Osteoblast (primary cell): ENCODE results near the gene LAMA5. TPM values are rescaled to one million over a fixed set of nuclear protein-coding genes. Genes with fewer than 3 reads are reported as not detected.

Experiments
- DNase-seq: peaks from one replicate; pipeline ENCODE4 v3.0.0; 2011; ENCODE audit warnings: low spot score, mixed read lengths; ENCODE audit not compliant: insufficient read length; ENCODE audit errors: missing footprints
- H2AFZ ChIP-seq: 2 replicates; pipeline ENCODE4 v1.6.0; 2011; ENCODE audit warnings: mild to moderate bottlenecking, low read length
- H3K27ac ChIP-seq: 2 replicates; pipeline ENCODE4 v1.5.1; 2011; ENCODE audit warnings: mild to moderate bottlenecking, low read depth, low read length, moderate library complexity
- H3K27me3 ChIP-seq: 2 replicates; pipeline ENCODE4 v1.6.0; 2012; ENCODE audit warnings: mild to moderate bottlenecking, control low read depth, inconsistent platforms, low read length, moderate library complexity; ENCODE audit not compliant: insufficient read depth
- H3K36me3 ChIP-seq: 2 replicates; pipeline ENCODE4 v1.5.1; 2011; ENCODE audit warnings: mild to moderate bottlenecking, low read length, control low read depth, moderate library complexity; ENCODE audit not compliant: insufficient read depth
- H3K4me1 ChIP-seq: 2 replicates; pipeline ENCODE4 v1.5.1; 2011; ENCODE audit warnings: mild to moderate bottlenecking, low read length, control low read depth, moderate library complexity; ENCODE audit not compliant: insufficient read depth
- H3K4me2 ChIP-seq: 2 replicates; pipeline ENCODE4 v1.6.0; 2011; ENCODE audit warnings: mild to moderate bottlenecking, low read length; ENCODE audit not compliant: insufficient read depth
- H3K4me3 ChIP-seq: fragments of 200-600 bp; sonication (generic); 3 replicates; pipeline ENCODE4 v1.5.1; 2012; ENCODE audit warnings: mild to moderate bottlenecking, low read length, inconsistent platforms; ENCODE audit not compliant: insufficient read depth
- H3K79me2 ChIP-seq: 2 replicates; pipeline ENCODE4 v1.6.0; 2012; ENCODE audit warnings: mild to moderate bottlenecking, low read length, control low read depth, inconsistent platforms; ENCODE audit not compliant: insufficient read depth
- H3K9me3 ChIP-seq: 2 replicates; pipeline ENCODE4 v1.5.1; 2011; ENCODE audit warnings: low read depth, low read length, control low read depth
- H4K20me1 ChIP-seq: 2 replicates; pipeline ENCODE4 v1.6.0; 2012; ENCODE audit warnings: mild to moderate bottlenecking, low read length, control low read depth; ENCODE audit not compliant: insufficient read depth
- CTCF ChIP-seq: IDR thresholded peaks from 2 replicates; pipeline ENCODE4 v1.5.1; 2011; ENCODE audit warnings: mild to moderate bottlenecking, low read depth, low read length, moderate library complexity; ENCODE audit errors: extremely low read depth
- total RNA-seq: library from RNA; depleted of rRNA; stranded (reverse); fragments of >200 nt; gene quantifications from 2 replicates; pipeline ENCODE4 v1.2.3, GENCODE V29; 2012

Gene LAMA5
- total RNA-seq, 1 donor, result 2.2 TPM

- no peak overlapping the region for H3K4me3 ChIP-seq
- no peak overlapping the region for H2AFZ ChIP-seq
- H3K36me3 ChIP-seq, result no peaks in the 10 kb centered on the region
- DNase-seq, result no peak
- no peaks in the 10 kb centered on the region for H3K9me3 ChIP-seq
- no peaks in the 10 kb centered on the region for H3K79me2 ChIP-seq
- no peaks in the 10 kb centered on the region for H3K27me3 ChIP-seq
- H3K4me1 ChIP-seq, result no peaks in the 10 kb centered on the region
- no peak overlapping the region for H3K4me2 ChIP-seq
- TF ChIP-seq CTCF, result no peak
- H4K20me1 ChIP-seq, result no peaks in the 10 kb centered on the region
- no peak overlapping the region for H3K27ac ChIP-seq
Observed at GRCh38 chr20:62330576-62331317, 36.4 kb downstream of the LAMA5 start.

DNA sequence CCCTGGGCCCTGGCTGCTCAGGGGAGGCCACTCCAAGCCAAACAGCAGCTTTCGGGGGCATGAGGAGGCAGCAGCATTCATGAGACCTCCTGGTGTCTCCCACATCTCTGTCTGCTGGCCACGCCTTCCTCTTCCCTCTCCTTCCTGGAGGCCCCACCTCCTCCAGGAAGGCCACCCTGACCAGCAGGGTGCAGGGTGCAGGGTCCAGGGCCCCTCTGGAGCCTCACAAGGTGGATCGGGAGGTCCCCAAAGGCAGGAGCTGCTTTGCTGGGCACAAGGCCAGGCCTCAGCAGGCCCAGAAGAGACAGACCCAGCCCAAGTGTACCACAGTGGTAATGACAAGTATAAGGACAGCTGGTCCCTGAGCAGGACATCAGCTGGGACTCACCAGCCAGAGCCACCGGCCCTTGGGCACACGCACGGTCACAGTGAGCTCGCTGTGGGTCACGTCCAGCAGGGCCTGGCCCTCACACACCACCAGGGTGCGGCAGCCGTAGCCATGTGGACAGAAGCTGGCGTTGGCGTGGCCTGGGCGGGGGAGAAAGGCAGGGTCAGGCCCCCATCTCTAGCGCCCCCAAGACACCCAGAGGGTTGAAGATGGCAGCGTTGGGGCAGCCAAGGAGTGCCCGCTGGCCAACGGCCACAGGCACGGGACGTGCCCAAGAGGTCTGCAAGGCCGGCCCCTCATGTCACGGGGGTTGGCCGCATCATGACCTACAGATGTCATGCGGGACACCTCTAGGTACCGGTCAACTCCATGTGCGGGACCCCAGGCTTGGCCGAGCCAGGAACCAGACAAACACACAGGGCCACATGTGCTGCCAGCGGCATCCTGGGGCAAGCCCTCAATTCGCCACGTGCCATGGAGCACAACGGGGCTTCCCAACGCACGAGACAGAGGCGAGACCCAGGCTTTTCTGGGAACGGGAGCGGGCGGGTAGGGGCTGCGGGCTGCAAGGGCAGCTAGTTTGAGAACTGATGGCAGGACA, 37.4 kb downstream of the LAMA5 start:
- H3K27me3 ChIP-seq, result no peaks in the 10 kb centered on the region
- H3K27ac ChIP-seq, result no peak overlapping the region
- H3K4me1 ChIP-seq, result no peaks in the 10 kb centered on the region
- no peaks in the 10 kb centered on the region for H3K79me2 ChIP-seq
- DNase-seq, result no peak
- H3K4me2 ChIP-seq, result no peak overlapping the region
- no peaks in the 10 kb centered on the region for H4K20me1 ChIP-seq
- H3K36me3 ChIP-seq, result no peaks in the 10 kb centered on the region
- no peak overlapping the region for H2AFZ ChIP-seq
- H3K9me3 ChIP-seq, result no peaks in the 10 kb centered on the region
- no peak for TF ChIP-seq CTCF
- no peak overlapping the region for H3K4me3 ChIP-seq

DNA sequence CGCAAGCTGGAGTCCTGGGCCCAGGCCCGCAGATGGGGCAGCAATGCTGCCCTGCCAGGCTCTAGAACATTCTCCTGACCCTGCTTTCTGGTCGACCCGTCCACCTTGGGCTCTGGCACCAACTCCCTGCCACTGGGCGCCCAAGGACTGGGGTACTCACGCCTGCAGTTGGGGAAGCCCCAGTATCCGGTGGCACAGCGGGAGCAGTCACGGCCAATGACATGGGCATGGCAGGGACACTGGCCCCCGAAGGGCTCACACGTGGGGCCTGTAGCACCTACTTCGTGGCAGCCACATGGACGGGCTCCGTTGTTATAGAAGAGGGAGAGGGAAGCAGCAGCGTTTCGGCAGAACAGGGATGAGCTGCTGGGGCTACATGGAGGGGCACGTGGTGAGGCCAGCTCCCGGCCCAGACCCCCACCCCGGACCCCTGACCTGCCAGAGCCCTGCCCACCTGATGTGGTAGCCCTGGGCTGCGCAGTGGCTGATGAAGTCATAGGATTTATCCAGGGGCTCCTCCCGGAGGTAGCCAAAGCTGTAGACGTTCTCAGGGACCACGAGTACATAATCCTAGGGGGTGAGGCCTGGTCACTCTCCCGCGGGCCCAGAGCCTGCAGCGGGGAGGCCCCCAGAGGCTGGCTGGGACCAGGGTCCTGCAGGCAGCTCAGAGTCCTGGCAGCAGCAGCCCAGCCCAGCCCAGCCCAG, 38.3 kb downstream of the LAMA5 start:
- Histone ChIP-seq H3K9me3 (no peaks in the 10 kb centered on the region), H3K27me3 (no peaks in the 10 kb centered on the region), H3K4me3 (no peak overlapping the region), H3K36me3 (no peaks in the 10 kb centered on the region), H2AFZ (no peak overlapping the region), H4K20me1 (no peaks in the 10 kb centered on the region), H3K4me1 (no peaks in the 10 kb centered on the region), H3K79me2 (no peaks in the 10 kb centered on the region), H3K27ac (no peak overlapping the region), H3K4me2 (no peak overlapping the region)
- no peak for DNase-seq
- no peak for TF ChIP-seq CTCF
